GM15510 (cell line): ENCODE data around the gene DNLZ.

Experiments
- POLR2A ChIP-seq: IDR thresholded peaks from 3 replicates; pipeline ENCODE4 v1.6.1; 2011; ENCODE audit warnings: borderline replicate concordance; ENCODE audit not compliant: insufficient read length; ENCODE audit errors: extremely low read depth

DNLZ gene

GRCh38 chr9:136400038-136400834, 36.7 kb upstream of the DNLZ start, which contains the start of gene SNAPC4:
Gene SNAPC4 (minus strand): TSS chr9:136400170. CDS start chr9:136398428, 1,742 bp downstream.
- TF ChIP-seq POLR2A: peak; percentile 94

GRCh38 chr9:136399176-136400037, 35.9 kb upstream of the DNLZ start:
- no peak for TF ChIP-seq POLR2A

- TF ChIP-seq POLR2A: no peak
Observed at GRCh38 chr9:136398286-136398685, 34.7 kb upstream of the DNLZ start.

- TF ChIP-seq POLR2A: no peak
Observed at GRCh38 chr9:136397643-136398042, 34.1 kb upstream of the DNLZ start.

- no peak for TF ChIP-seq POLR2A
Observed at GRCh38 chr9:136396219-136396515, 32.6 kb upstream of the DNLZ start.

- no peak for TF ChIP-seq POLR2A
Observed at GRCh38 chr9:136395345-136396218, 32.0 kb upstream of the DNLZ start.

GRCh38 chr9:136395020-136395340, 31.4 kb upstream of the DNLZ start:
- no peak for TF ChIP-seq POLR2A

GRCh38 chr9:136394312-136395019, 30.9 kb upstream of the DNLZ start:
- no peak for TF ChIP-seq POLR2A

- TF ChIP-seq POLR2A: no peak
Observed at GRCh38 chr9:136393531-136393930, 30.0 kb upstream of the DNLZ start.

- no peak for TF ChIP-seq POLR2A
Observed at GRCh38 chr9:136392538-136393449, 29.2 kb upstream of the DNLZ start.

GRCh38 chr9:136391737-136392537, 28.4 kb upstream of the DNLZ start:
- TF ChIP-seq POLR2A: no peak

GRCh38 chr9:136389396-136389795, 25.9 kb upstream of the DNLZ start:
- no peak for TF ChIP-seq POLR2A

GRCh38 chr9:136387217-136387616, 23.7 kb upstream of the DNLZ start:
- TF ChIP-seq POLR2A: no peak
